Gastroesophageal sphincter (tissue), 4 donors: Measurements from ENCODE around the gene SLC1A3. TPM values are rescaled to one million over a fixed set of nuclear protein-coding genes. Genes with fewer than 3 reads are reported as not detected.

ENCODE experiments used
- ATAC-seq: fragments of 150-250 bp; one replicate; pipeline ENCODE4 v1.9.1; 2016; ENCODE audit warnings: mild to moderate bottlenecking, moderate library complexity
- H3K27ac ChIP-seq, 4 donors: fragments of 200-600 bp; sonication (generic) in 3 of 4; 1 replicate in 3 of 4; 2 replicates in 1 of 4; pipeline ENCODE4 v1.5.1; 2016 to 2019
- H3K27me3 ChIP-seq: fragments of 200-600 bp; sonication (generic); one replicate; pipeline ENCODE4 v1.5.1; 2019
- H3K36me3 ChIP-seq, 2 donors: fragments of 200-600 bp; sonication (generic); one replicate each; pipeline ENCODE4 v1.5.1; 2019; ENCODE audit warnings: control low read depth in 1 of 2
- H3K4me1 ChIP-seq, 3 donors: fragments of 200-600 bp; sonication (generic); 1 replicate in 2 of 3; 2 replicates in 1 of 3; pipeline ENCODE4 v1.5.1; 2016 to 2019; ENCODE audit warnings: control low read depth in 2 of 3
- H3K4me3 ChIP-seq, 2 donors: fragments of 200-600 bp; sonication (generic); one replicate each; pipeline ENCODE4 v1.5.1; 2019; ENCODE audit warnings: mild to moderate bottlenecking in 1 of 2, moderate library complexity in 1 of 2
- H3K9me3 ChIP-seq, 3 donors: fragments of 200-600 bp; sonication (generic); one replicate each; pipeline ENCODE4 v1.5.1; 2017 to 2019; ENCODE audit warnings: control low read depth in 2 of 3
- EP300 ChIP-seq: sonication (generic); formaldehyde crosslinking; IDR thresholded peaks from one replicate; pipeline ENCODE4 v1.6.1; 2017; ENCODE audit warnings: antibody characterized with exemption, mild to moderate bottlenecking
- POLR2A ChIP-seq, 2 donors: fragments of 450-650 bp; IDR thresholded peaks; one replicate each; pipeline ENCODE4 v1.6.1; 2017; ENCODE audit warnings: antibody characterized with exemption in 2 of 2, mild to moderate bottlenecking in 2 of 2, moderate library complexity in 1 of 2
- POLR2AphosphoS5 ChIP-seq: sonication (generic); formaldehyde crosslinking; IDR thresholded peaks from one replicate; pipeline ENCODE4 v1.6.1; 2017; ENCODE audit warnings: antibody characterized with exemption
- WGBS, 2 donors: methylation state at CpG; one replicate each; pipeline ENCODE4 v1.1.5; 2018; ENCODE audit warnings: low coverage in 1 of 2; 5-methylcytosine and 5-hydroxymethylcytosine counted together
- total RNA-seq, 4 donors: library from RNA; depleted of rRNA; stranded (reverse); fragments of >200 nt; gene quantifications; one replicate each; pipeline ENCODE4 v1.1.0, GENCODE V29; 2016
- TF ChIP-seq, protein P1 (sequence below), 4 experiments: fragments of 200-600 bp in 2 of 4; fragments of 450-650 bp in 2 of 4; sonication (generic) in 1 of 4; IDR thresholded peaks; one replicate each; pipeline ENCODE4 v1.5.1; 2017 to 2019; ENCODE audit warnings: antibody characterized with exemption in 4 of 4, mild to moderate bottlenecking in 2 of 4, moderate library complexity in 2 of 4

Gene SLC1A3
- total RNA-seq, 4 donors from 2014 or later: 8.9 to 24.6 (median 16.4) TPM

DNA sequence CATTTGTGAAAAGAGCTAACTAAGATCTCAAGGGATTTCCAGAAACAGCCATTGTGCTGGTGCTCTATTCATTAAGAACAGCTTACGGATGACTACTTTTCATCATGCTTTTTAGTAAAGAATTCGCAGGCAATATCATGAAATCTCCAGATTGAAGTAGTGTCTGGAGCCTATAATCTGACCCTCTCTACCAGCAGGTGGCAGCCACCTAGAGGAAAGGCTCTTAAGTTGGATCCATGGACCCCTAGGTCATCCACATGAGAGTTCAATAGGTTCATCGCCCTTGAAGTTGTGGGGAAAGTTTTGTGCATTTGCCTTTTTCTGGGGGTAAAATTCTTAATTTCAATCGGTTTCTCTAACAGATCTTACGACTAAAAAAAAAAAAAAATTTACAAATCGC, 82.3 kb downstream of the SLC1A3 start:
- Histone ChIP-seq H3K4me3 (no peak overlapping the region), H3K4me1 (peaks cover 0 to 40% (median 5%) of the 10 kb centered on the region in 3 donors), H3K36me3 (no peaks in the 10 kb centered on the region), H3K9me3 (no peaks in the 10 kb centered on the region), H3K27ac (no peak overlapping the region), H3K27me3 (no peaks in the 10 kb centered on the region)
- no peak for ATAC-seq
- 87 to 94% methylated on average over 3 to 6 of the region's 6 CpGs for WGBS, 2 donors
- TF ChIP-seq POLR2A (IDR thresholded peaks at IDR 0.05): no peak
- TF ChIP-seq, protein P1, sequence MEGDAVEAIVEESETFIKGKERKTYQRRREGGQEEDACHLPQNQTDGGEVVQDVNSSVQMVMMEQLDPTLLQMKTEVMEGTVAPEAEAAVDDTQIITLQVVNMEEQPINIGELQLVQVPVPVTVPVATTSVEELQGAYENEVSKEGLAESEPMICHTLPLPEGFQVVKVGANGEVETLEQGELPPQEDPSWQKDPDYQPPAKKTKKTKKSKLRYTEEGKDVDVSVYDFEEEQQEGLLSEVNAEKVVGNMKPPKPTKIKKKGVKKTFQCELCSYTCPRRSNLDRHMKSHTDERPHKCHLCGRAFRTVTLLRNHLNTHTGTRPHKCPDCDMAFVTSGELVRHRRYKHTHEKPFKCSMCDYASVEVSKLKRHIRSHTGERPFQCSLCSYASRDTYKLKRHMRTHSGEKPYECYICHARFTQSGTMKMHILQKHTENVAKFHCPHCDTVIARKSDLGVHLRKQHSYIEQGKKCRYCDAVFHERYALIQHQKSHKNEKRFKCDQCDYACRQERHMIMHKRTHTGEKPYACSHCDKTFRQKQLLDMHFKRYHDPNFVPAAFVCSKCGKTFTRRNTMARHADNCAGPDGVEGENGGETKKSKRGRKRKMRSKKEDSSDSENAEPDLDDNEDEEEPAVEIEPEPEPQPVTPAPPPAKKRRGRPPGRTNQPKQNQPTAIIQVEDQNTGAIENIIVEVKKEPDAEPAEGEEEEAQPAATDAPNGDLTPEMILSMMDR (IDR thresholded peaks at IDR 0.05): no peak
- TF ChIP-seq EP300: no peak
- TF ChIP-seq POLR2AphosphoS5: no peak

DNA sequence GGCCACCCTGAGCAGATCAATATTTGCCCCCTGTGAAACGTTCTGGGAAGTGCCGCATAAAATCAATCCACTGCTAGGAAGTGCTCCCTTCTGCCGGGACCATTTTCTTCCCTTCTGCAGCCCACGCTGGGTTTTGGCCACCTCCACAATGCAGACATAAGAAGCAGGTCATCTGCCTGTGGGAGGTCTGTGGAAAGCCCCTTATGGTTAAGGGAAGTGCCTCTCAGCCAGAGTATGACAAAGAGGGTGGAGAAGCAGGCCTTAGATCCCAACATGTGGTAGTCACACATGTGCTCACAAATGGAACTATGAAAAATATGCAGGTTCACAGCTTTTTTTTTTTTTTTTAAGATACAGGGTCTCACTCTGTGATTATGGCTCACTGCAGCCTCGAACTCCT, 82.8 kb downstream of the SLC1A3 start:
- Histone ChIP-seq H3K27me3 (no peaks in the 10 kb centered on the region), H3K27ac (no peak overlapping the region), H3K4me1 (peaks cover 0 to 40% (median 5%) of the 10 kb centered on the region in 3 donors), H3K36me3 (no peaks in the 10 kb centered on the region), H3K9me3 (no peaks in the 10 kb centered on the region), H3K4me3 (no peak overlapping the region)
- WGBS, 2 donors: 75% methylated on average over 5 of the region's 5 CpGs; no CpG with 5 or more reads in 1 of the 2 donors
- no peak for TF ChIP-seq POLR2A (IDR thresholded peaks at IDR 0.05)
- TF ChIP-seq, protein P1 (IDR thresholded peaks at IDR 0.05): no peak
- no peak for TF ChIP-seq POLR2AphosphoS5
- TF ChIP-seq EP300: no peak
- ATAC-seq: no peak

GRCh38 chr5:36690041-36690961, 83.9 kb downstream of the SLC1A3 start:
- Histone ChIP-seq H3K4me1 (peaks cover 0 to 40% (median 5%) of the 10 kb centered on the region in 3 donors), H3K9me3 (no peaks in the 10 kb centered on the region), H3K27ac (peak overlapping the region; percentile 34 to 85 (median 62)), H3K36me3 (no peaks in the 10 kb centered on the region), H3K27me3 (no peaks in the 10 kb centered on the region), H3K4me3 (peak overlapping the region; percentile 58 to 64)
- ATAC-seq: peak; percentile 88
- peak in 1 of 2 donors; percentile 6 for TF ChIP-seq POLR2A (IDR thresholded peaks at IDR 0.05)
- TF ChIP-seq EP300: no peak
- no peak for TF ChIP-seq POLR2AphosphoS5
- TF ChIP-seq, protein P1 (IDR thresholded peaks at IDR 0.05): peak; percentile 80 to 89 (median 86)
- 9% methylated on average over 19 to 22 of the region's 50 CpGs for WGBS, 2 donors

DNA sequence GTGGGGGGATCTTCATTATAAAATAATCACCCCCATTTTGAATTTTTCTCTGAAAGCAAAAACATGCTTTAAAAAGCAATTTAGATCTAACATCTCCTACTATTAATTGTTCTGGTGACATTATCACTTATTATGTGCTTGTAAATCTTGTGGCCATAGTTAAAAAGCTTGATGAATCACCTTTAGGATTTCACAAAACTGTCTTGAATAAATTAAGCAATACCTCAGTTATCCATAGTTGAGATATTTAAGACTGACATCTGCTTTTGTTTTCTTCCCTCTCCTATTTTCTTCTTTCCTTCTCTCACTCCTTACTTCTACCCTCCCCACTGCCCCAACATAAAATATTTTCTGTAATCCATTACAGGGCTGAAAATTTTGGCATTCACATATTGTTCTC, 84.8 kb downstream of the SLC1A3 start:
- H3K27me3 ChIP-seq: no peaks in the 10 kb centered on the region
- ATAC-seq: no peak
- TF ChIP-seq POLR2A (IDR thresholded peaks at IDR 0.05): no peak
- no peak for TF ChIP-seq EP300
- peaks cover 0 to 40% (median 5%) of the 10 kb centered on the region in 3 donors for H3K4me1 ChIP-seq
- H3K36me3 ChIP-seq: no peaks in the 10 kb centered on the region
- no peaks in the 10 kb centered on the region for H3K9me3 ChIP-seq
- peak overlapping the region in 2 of 4 donors; percentile 24 to 48 for H3K27ac ChIP-seq
- H3K4me3 ChIP-seq: no peak overlapping the region

GRCh38 chr5:36691696-36692371, 85.4 kb downstream of the SLC1A3 start:
- Histone ChIP-seq H3K9me3 (no peaks in the 10 kb centered on the region), H3K27ac (peak overlapping the region in 3 of 4 donors; percentile 5 to 24 (median 19)), H3K36me3 (no peaks in the 10 kb centered on the region), H3K27me3 (no peaks in the 10 kb centered on the region), H3K4me3 (no peak overlapping the region), H3K4me1 (peaks cover 0 to 40% (median 5%) of the 10 kb centered on the region in 3 donors)
- TF ChIP-seq, protein P1 (IDR thresholded peaks at IDR 0.05): no peak
- no peak for TF ChIP-seq POLR2A (IDR thresholded peaks at IDR 0.05)
- no peak for TF ChIP-seq POLR2AphosphoS5
- no peak for TF ChIP-seq EP300
- ATAC-seq: no peak
- WGBS, 2 donors: 46 to 48% methylated on average over 3 to 4 of the region's 5 CpGs
